Cardiac fibroblast (primary cell): Measurements from ENCODE around the gene C2CD4A.

Experiments used
- DNase-seq, 2 donors: peaks; one replicate each; pipeline versions ENCODE4 v3.0.0 to v3.0.0-alpha.2; 2010; ENCODE audit warnings: low read depth in 2 of 2
- H3K4me3 ChIP-seq, 2 donors: replicated peaks in 1 of 2; 1 replicate in 1 of 2; 2 replicates in 1 of 2; pipeline ENCODE4 v1.5.1; 2011; ENCODE audit warnings: low read depth in 2 of 2, low read length in 2 of 2, mild to moderate bottlenecking in 2 of 2, moderate library complexity in 1 of 2
- CTCF ChIP-seq: IDR thresholded peaks from one replicate; pipeline ENCODE4 v1.5.1; 2011; ENCODE audit warnings: low read depth, mild to moderate bottlenecking, low read length, inconsistent platforms

Gene C2CD4A

GRCh38 chr15:62066663-62067447 is at the start of gene C2CD4A:
Gene C2CD4A (plus strand): TSS chr15:62066977. CDS start chr15:62067614, 637 bp downstream.
- peak; percentile 32 for TF ChIP-seq CTCF
- peak; percentile 67 to 69 for DNase-seq

GRCh38 chr15:62020576-62021160 is 46.1 kb upstream of the C2CD4A start:
- no peak for TF ChIP-seq CTCF
- peak in 1 of 2 donors; percentile 50 for DNase-seq
- no peak overlapping the region for H3K4me3 ChIP-seq

More at GRCh38 chr15:62066663-62067447, at the start of gene C2CD4A:
- peak within 1 kb of the TSS; percentile 50 to 53 for H3K4me3 ChIP-seq

GRCh38 chr15:62021991-62022600 is 44.7 kb upstream of the C2CD4A start:
- H3K4me3 ChIP-seq, result no peak overlapping the region
- TF ChIP-seq CTCF, result peak; percentile 46
- DNase-seq, result no peak

GRCh38 chr15:62026487-62027262 is 40.1 kb upstream of the C2CD4A start:
- H3K4me3 ChIP-seq, result no peak overlapping the region
- no peak for DNase-seq
- TF ChIP-seq CTCF, result no peak

- no peak for DNase-seq
- no peak for TF ChIP-seq CTCF
- H3K4me3 ChIP-seq, result no peak overlapping the region
Measured at GRCh38 chr15:62027263-62027565, 39.6 kb upstream of the C2CD4A start.

- DNase-seq, result no peak
- H3K4me3 ChIP-seq, result no peak overlapping the region
- TF ChIP-seq CTCF, result no peak
Measured at GRCh38 chr15:62027916-62028315, 38.9 kb upstream of the C2CD4A start.
